Activated T-helper 2 cell treated with anti-CD3 and anti-CD28 coated beads, Interferon-gamma antibody, Interleukin-2, Interleukin-4, amounts not matched to agents 10 μg/mL and 5 μg/mL and 100 μg/mL, durations not matched to agents 14 hours and 24 hours and 36 hours (primary cell): ENCODE measurements around the gene LY6G6F. TPM values are rescaled to one million over a fixed set of nuclear protein-coding genes. Genes with fewer than 3 reads are reported as not detected.

ENCODE experiments used
- DNase-seq: peaks from one replicate; pipeline ENCODE4 v3.0.0; 2021; ENCODE audit warnings: low spot score
- H3K27ac Mint-ChIP-seq: one replicate; pipeline ENCODE4 v1.8.0; 2021; ENCODE audit warnings: mixed read lengths
- H3K27me3 Mint-ChIP-seq: one replicate; pipeline ENCODE4 v1.8.0; 2021; ENCODE audit warnings: low read depth, mixed read lengths
- H3K36me3 Mint-ChIP-seq: one replicate; pipeline ENCODE4 v1.8.0; 2021; ENCODE audit warnings: low read depth, mixed read lengths
- H3K4me1 Mint-ChIP-seq: one replicate; pipeline ENCODE4 v1.8.0; 2021; ENCODE audit warnings: low read depth, mixed read lengths
- H3K4me3 Mint-ChIP-seq: one replicate; pipeline ENCODE4 v1.8.0; 2021; ENCODE audit warnings: low read depth, mild to moderate bottlenecking, moderate library complexity, mixed read lengths
- H3K9me3 Mint-ChIP-seq: one replicate; pipeline ENCODE4 v1.8.0; 2021; ENCODE audit warnings: mixed read lengths
- intact Hi-C: fragments of 100-400 bp; cut with micrococcal nuclease; formaldehyde crosslinking; loops from one replicate; pipeline ENCODE4 v1.15.1; 2023
- total RNA-seq: library from RNA; stranded (reverse); gene quantifications from 2 replicates; pipeline ENCODE4 v1.2.3, GENCODE V29; 2022

The LY6G6F gene
- total RNA-seq, 1 donor from 2014 or later = not detected

GRCh38 chr6:31725502-31726350 lies 19.1 kb downstream of the LY6G6F start:
- intact Hi-C loops = no loop called here
- Mint-ChIP-seq H3K36me3 (peaks cover 22% of the 10 kb centered on the region), H3K4me3 (no peak overlapping the region), H3K4me1 (peaks cover 46% of the 10 kb centered on the region), H3K27ac (peak overlapping the region; percentile 47), H3K27me3 (no peaks in the 10 kb centered on the region), H3K9me3 (no peaks in the 10 kb centered on the region)
- DNase-seq = no peak

GRCh38 chr6:31727034-31727716 lies 20.5 kb downstream of the LY6G6F start:
- H3K4me3 Mint-ChIP-seq = peak overlapping the region; percentile 49
- peak overlapping the region; percentile 19 for H3K27ac Mint-ChIP-seq
- peaks cover 46% of the 10 kb centered on the region for H3K4me1 Mint-ChIP-seq
- no peaks in the 10 kb centered on the region for H3K27me3 Mint-ChIP-seq
- intact Hi-C loops = no loop called here
- no peaks in the 10 kb centered on the region for H3K9me3 Mint-ChIP-seq
- peaks cover 34% of the 10 kb centered on the region for H3K36me3 Mint-ChIP-seq
- DNase-seq = no peak

GRCh38 chr6:31727717-31728671 lies 21.3 kb downstream of the LY6G6F start:
- Mint-ChIP-seq H3K36me3 (peaks cover 42% of the 10 kb centered on the region), H3K9me3 (no peaks in the 10 kb centered on the region), H3K4me3 (peak overlapping the region; percentile 85), H3K4me1 (peaks cover 45% of the 10 kb centered on the region), H3K27me3 (no peaks in the 10 kb centered on the region), H3K27ac (peak overlapping the region; percentile 19)
- no peak for DNase-seq
- intact Hi-C loops = no loop called here

- H3K27ac Mint-ChIP-seq = peak within 1 kb of the TSS; percentile 65
- H3K36me3 Mint-ChIP-seq = peaks cover 52% of the 10 kb centered on the region
- no peaks in the 10 kb centered on the region for H3K9me3 Mint-ChIP-seq
- no peaks in the 10 kb centered on the region for H3K27me3 Mint-ChIP-seq
- peak within 1 kb of the TSS; percentile 85 for H3K4me3 Mint-ChIP-seq
- H3K4me1 Mint-ChIP-seq = peaks cover 53% of the 10 kb centered on the region
- no peak for DNase-seq
- intact Hi-C loops = no loop called here
These were observed 22.3 kb downstream of the LY6G6F start, which contains the start of gene DDAH2 for GRCh38 chr6:31728767-31729514. TSS of gene DDAH2 (minus strand) at chr6:31729299. CDS start at chr6:31729161, 138 bp downstream.

GRCh38 chr6:31729515-31729978 lies 22.9 kb downstream of the LY6G6F start:
- DNase-seq = peak; percentile 74
- H3K27ac Mint-ChIP-seq = peak overlapping the region; percentile 65
- intact Hi-C loops = no loop called here
- H3K9me3 Mint-ChIP-seq = no peaks in the 10 kb centered on the region
- H3K36me3 Mint-ChIP-seq = peaks cover 58% of the 10 kb centered on the region
- peak overlapping the region; percentile 85 for H3K4me3 Mint-ChIP-seq
- H3K27me3 Mint-ChIP-seq = no peaks in the 10 kb centered on the region
- peaks cover 58% of the 10 kb centered on the region for H3K4me1 Mint-ChIP-seq

- Mint-ChIP-seq H3K36me3 (peaks cover 64% of the 10 kb centered on the region), H3K27me3 (no peaks in the 10 kb centered on the region), H3K27ac (peak overlapping the region; percentile 6), H3K9me3 (no peaks in the 10 kb centered on the region), H3K4me1 (peaks cover 58% of the 10 kb centered on the region), H3K4me3 (peak overlapping the region; percentile 85)
- DNase-seq = peak; percentile 56
- intact Hi-C loops = loop anchor here (1.0 to 2.0 kb wide), 2 partner anchors 8 to 41 kb away; no protein-coding TSS in a partner anchor
These were observed 23.4 kb downstream of the LY6G6F start for GRCh38 chr6:31729979-31730630.

GRCh38 chr6:31730631-31731086 lies 24.0 kb downstream of the LY6G6F start:
- intact Hi-C loops = loop anchor here (1.0 to 2.0 kb wide), 2 partner anchors 8 to 40 kb away; no protein-coding TSS in a partner anchor
- Mint-ChIP-seq H3K36me3 (peaks cover 67% of the 10 kb centered on the region), H3K27ac (peak overlapping the region; percentile 6), H3K9me3 (no peaks in the 10 kb centered on the region), H3K4me1 (peaks cover 56% of the 10 kb centered on the region), H3K27me3 (no peaks in the 10 kb centered on the region), H3K4me3 (peak overlapping the region; percentile 85)
- DNase-seq = no peak

GRCh38 chr6:31732029-31732428 lies 25.4 kb downstream of the LY6G6F start:
- peak overlapping the region; percentile 33 for H3K27ac Mint-ChIP-seq
- H3K27me3 Mint-ChIP-seq = no peaks in the 10 kb centered on the region
- H3K36me3 Mint-ChIP-seq = peaks cover 70% of the 10 kb centered on the region
- peak overlapping the region; percentile 5 for H3K4me3 Mint-ChIP-seq
- DNase-seq = no peak
- peaks cover 48% of the 10 kb centered on the region for H3K4me1 Mint-ChIP-seq
- intact Hi-C loops = no loop called here
- no peaks in the 10 kb centered on the region for H3K9me3 Mint-ChIP-seq

GRCh38 chr6:31733734-31734133 lies 27.1 kb downstream of the LY6G6F start:
- Mint-ChIP-seq H3K4me3 (peak overlapping the region; percentile 93), H3K36me3 (peaks cover 66% of the 10 kb centered on the region), H3K27ac (peak overlapping the region; percentile 59), H3K27me3 (no peaks in the 10 kb centered on the region), H3K9me3 (no peaks in the 10 kb centered on the region), H3K4me1 (peaks cover 54% of the 10 kb centered on the region)
- no peak for DNase-seq
- intact Hi-C loops = loop anchor here (1.0 kb wide), 1 partner anchor 30 kb away; the partner anchor contains the start of gene ABHD16A

- peak overlapping the region; percentile 91 for H3K27ac Mint-ChIP-seq
- H3K4me3 Mint-ChIP-seq = peak overlapping the region; percentile 93
- H3K9me3 Mint-ChIP-seq = no peaks in the 10 kb centered on the region
- peaks cover 55% of the 10 kb centered on the region for H3K4me1 Mint-ChIP-seq
- peaks cover 63% of the 10 kb centered on the region for H3K36me3 Mint-ChIP-seq
- no peaks in the 10 kb centered on the region for H3K27me3 Mint-ChIP-seq
- no peak for DNase-seq
- intact Hi-C loops = loop anchor here (1.0 kb wide), 1 partner anchor 31 kb away; the partner anchor contains the start of gene ABHD16A
These were observed 27.7 kb downstream of the LY6G6F start for GRCh38 chr6:31734247-31734820.
